Measurements from ENCODE around the gene AGBL1. TPM values are rescaled to one million over a fixed set of nuclear protein-coding genes. Genes with fewer than 3 reads are reported as not detected.
A peak's percentile ranks its signal among the peaks of the same experiment; 100 is the strongest.

Gene AGBL1
- total and polyA plus RNA-seq, 7 donors = 0.96 to 34.8 (median 6.6) TPM

- intact Hi-C loops (cut with DNase I) = no loop called here
- no peak for DNase-seq
- no peak for ATAC-seq
- Histone ChIP-seq H3K4me1 (peaks cover 18% of the 10 kb centered on the region), H3K27ac (no peak overlapping the region), H3K9me3 (no peaks in the 10 kb centered on the region), H3K27me3 (ENCODE audit: insufficient read depth in 3 of 3, low read length in 2 of 3) (no peaks in the 10 kb centered on the region), H3K36me3 (ENCODE audit: insufficient read depth in 1 of 2, low read depth in 1 of 2) (no peaks in the 10 kb centered on the region), H3K4me3 (no peak overlapping the region)
- no peak for TF ChIP-seq CTCF (IDR thresholded peaks at IDR 0.05)
- WGBS, 3 donors = 85 to 86% (median 86%) methylated on average over 3 of the region's 3 CpGs
These were observed 675.2 kb downstream of the AGBL1 start for GRCh38 chr15:86754846-86755245.

- Histone ChIP-seq H3K36me3 (ENCODE audit: insufficient read depth in 1 of 2, low read depth in 1 of 2) (no peaks in the 10 kb centered on the region), H3K4me3 (no peak overlapping the region), H3K4me1 (peaks cover 17% of the 10 kb centered on the region), H3K9me3 (no peaks in the 10 kb centered on the region), H3K27ac (no peak overlapping the region), H3K27me3 (ENCODE audit: insufficient read depth in 3 of 3, low read length in 2 of 3) (no peaks in the 10 kb centered on the region)
- DNase-seq (no peak), ATAC-seq (no peak)
- WGBS, 3 donors = 91 to 99% (median 93%) methylated on average over 3 of the region's 3 CpGs
- intact Hi-C loops (cut with DNase I) = no loop called here
- no peak for TF ChIP-seq CTCF (IDR thresholded peaks at IDR 0.05)
These were observed 677.0 kb downstream of the AGBL1 start for GRCh38 chr15:86756688-86757087.

- H3K36me3 ChIP-seq (ENCODE audit: insufficient read depth in 1 of 2, low read depth in 1 of 2) = no peaks in the 10 kb centered on the region
- intact Hi-C loops (cut with DNase I) = no loop called here
- ATAC-seq (peak; percentile 74 to 93 (median 86)), DNase-seq (no peak)
- TF ChIP-seq CTCF (IDR thresholded peaks at IDR 0.05) = no peak
- peak overlapping the region; percentile 19 for H3K4me3 ChIP-seq
- H3K27ac ChIP-seq = peak overlapping the region; percentile 50
- H3K4me1 ChIP-seq = peaks cover 15% of the 10 kb centered on the region
- no peaks in the 10 kb centered on the region for H3K27me3 ChIP-seq (ENCODE audit: insufficient read depth in 3 of 3, low read length in 2 of 3)
- 62 to 69% (median 65%) methylated on average over 5 of the region's 5 CpGs for WGBS, 3 donors
- no peaks in the 10 kb centered on the region for H3K9me3 ChIP-seq
These were observed 680.3 kb downstream of the AGBL1 start for GRCh38 chr15:86759800-86760523.

GRCh38 chr15:86762874-86763273 is 683.2 kb downstream of the AGBL1 start:
- Histone ChIP-seq H3K9me3 (no peaks in the 10 kb centered on the region), H3K4me1 (peaks cover 15% of the 10 kb centered on the region), H3K4me3 (no peak overlapping the region), H3K36me3 (ENCODE audit: insufficient read depth in 1 of 2, low read depth in 1 of 2) (no peaks in the 10 kb centered on the region), H3K27me3 (ENCODE audit: insufficient read depth in 3 of 3, low read length in 2 of 3) (no peaks in the 10 kb centered on the region), H3K27ac (no peak overlapping the region)
- no peak for ATAC-seq
- intact Hi-C loops (cut with DNase I) = no loop called here
- 74 to 81% (median 81%) methylated on average over 2 of the region's 2 CpGs for WGBS, 3 donors
- TF ChIP-seq CTCF (IDR thresholded peaks at IDR 0.05) = no peak
- no peak for DNase-seq

GRCh38 chr15:86764021-86764420 is 684.4 kb downstream of the AGBL1 start:
- peaks cover 14% of the 10 kb centered on the region for H3K4me1 ChIP-seq
- H3K27me3 ChIP-seq (ENCODE audit: insufficient read depth in 3 of 3, low read length in 2 of 3) = no peaks in the 10 kb centered on the region
- DNase-seq = no peak
- no peak overlapping the region for H3K4me3 ChIP-seq
- intact Hi-C loops (cut with DNase I) = no loop called here
- WGBS, 3 donors = 84 to 86% (median 84%) methylated on average over 3 of the region's 3 CpGs
- H3K9me3 ChIP-seq = no peaks in the 10 kb centered on the region
- ATAC-seq = no peak
- H3K27ac ChIP-seq = no peak overlapping the region
- H3K36me3 ChIP-seq (ENCODE audit: insufficient read depth in 1 of 2, low read depth in 1 of 2) = no peaks in the 10 kb centered on the region
- TF ChIP-seq CTCF (IDR thresholded peaks at IDR 0.05) = no peak

Data from psoas muscle (tissue), 8 donors.